Activated CD8-positive, alpha-beta memory T cell treated with anti-CD3 and anti-CD28 coated beads for 36 hours (primary cell): ENCODE data around the gene NT5DC3. TPM values are rescaled to one million over a fixed set of nuclear protein-coding genes. Genes with fewer than 3 reads are reported as not detected.

Source experiments
- CTCF ChIA-PET: fragments of 350-600 bp; sonication (Branson Sonifier 250); formaldehyde crosslinking; loops from one replicate; lab custom pipeline; 2021; ENCODE audit warnings: antibody characterized with exemption; lab: Charles Lee
- POLR2A ChIA-PET: fragments of 350-600 bp; sonication (Branson Sonifier 250); formaldehyde crosslinking; loops from one replicate; lab custom pipeline; 2021; ENCODE audit warnings: antibody characterized with exemption; lab: Charles Lee
- total RNA-seq, 2 experiments: library from RNA; stranded (reverse); gene quantifications; one replicate each; pipeline ENCODE4 v1.2.3, GENCODE V29; 2021

Gene NT5DC3
- total RNA-seq, 2 experiments from 2014 or later: 12.3 to 12.7 TPM

GRCh38 chr12:103799504-103799856 lies 41.6 kb downstream of the NT5DC3 start:
- CTCF ChIA-PET: no interaction called here
- POLR2A ChIA-PET: no interaction called here

DNA sequence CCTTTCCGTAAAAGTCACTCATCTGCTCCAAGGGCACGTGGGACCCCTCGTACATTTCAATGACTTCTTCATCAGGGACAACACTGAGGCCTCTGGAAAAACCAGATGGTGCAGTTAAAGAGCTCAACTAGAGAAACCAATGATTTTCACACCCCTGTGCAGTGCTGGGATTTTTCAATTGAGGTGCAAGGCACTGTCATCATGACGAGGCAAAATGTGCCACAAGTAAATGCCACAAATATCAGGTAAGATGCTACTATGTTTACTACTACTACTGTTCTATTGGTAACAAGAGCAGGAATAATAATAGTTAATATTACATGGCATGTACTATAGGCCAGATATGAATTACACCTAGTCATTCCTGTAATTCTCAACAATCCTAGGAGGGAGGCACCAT lies 42.4 kb downstream of the NT5DC3 start:
- CTCF ChIA-PET: no interaction called here
- POLR2A ChIA-PET: no interaction called here

GRCh38 chr12:103794309-103795213 lies 46.5 kb downstream of the NT5DC3 start:
- ChIA-PET POLR2A (no interaction called here), CTCF (no interaction called here)

DNA sequence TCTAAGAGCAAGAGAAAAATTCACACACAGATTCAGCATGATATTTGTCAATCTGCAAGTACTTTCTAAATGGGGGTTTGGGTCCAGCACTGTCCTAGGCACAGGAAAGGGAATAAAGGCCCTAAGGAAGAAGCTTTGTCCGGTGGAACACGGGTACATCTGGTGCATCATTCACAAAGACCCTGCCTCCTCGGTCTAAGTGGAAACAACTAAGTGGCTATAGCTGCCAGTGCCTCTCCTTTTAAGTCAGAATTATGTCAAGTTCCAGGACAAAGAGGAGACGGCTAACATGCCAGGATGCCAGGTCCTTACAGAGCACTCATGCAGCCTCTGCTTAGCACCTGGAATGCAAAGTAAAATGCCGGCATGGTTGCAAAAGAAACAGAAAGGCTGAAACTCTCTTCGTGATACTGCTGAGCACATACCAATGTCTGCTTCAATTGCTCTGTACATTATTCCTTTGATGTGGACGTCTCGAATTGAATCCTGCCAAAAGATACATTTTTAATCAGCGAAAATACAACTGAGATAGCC lies 47.5 kb downstream of the NT5DC3 start:
- ChIA-PET POLR2A (no interaction called here), CTCF (no interaction called here)

DNA sequence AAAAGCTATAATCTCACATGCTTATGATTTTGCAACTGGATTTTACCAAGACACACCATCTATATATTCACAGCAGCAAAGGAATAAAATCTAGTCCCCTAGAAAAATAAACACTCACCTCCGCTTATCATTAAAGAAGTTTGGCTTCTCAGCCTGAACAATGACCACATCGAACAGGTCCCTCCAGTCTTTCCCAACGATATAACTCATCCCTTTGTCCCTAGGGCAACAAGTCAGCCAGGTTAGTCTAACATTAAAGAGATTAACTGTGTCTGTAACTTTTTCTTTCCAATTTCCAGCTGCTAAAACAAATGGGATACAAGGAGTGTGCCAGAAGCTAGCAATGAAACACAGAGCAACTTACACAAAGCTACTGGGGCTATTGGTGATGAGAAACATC lies 48.0 kb downstream of the NT5DC3 start:
- ChIA-PET POLR2A (no interaction called here), CTCF (no interaction called here)

DNA sequence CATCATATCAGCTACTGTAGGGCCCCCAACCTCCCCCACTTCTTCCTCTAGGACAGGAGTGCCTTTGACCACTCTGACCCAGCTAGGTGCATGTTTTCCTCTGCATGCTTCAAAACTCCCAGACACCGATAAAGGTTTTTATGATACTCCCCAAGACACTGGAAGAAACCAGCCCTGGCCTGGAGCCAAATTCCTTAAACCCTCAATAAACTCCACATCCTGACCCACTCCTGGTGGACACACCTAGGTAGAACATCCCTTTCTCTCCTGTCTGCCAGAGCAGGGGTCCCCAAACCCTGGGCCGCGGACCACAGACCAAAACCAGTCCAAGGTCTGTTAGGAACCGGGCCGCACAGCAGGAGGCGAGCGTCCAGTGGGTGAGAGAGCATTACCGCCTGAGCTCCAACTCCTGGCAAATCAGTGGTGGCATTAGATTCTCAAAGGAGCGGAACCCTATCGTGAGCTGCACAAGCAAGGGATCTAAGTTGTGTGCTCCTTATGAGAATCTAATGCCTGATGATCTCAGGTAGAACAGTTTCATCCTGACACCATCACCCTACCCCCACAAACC lies 49.6 kb downstream of the NT5DC3 start:
- CTCF ChIA-PET: no interaction called here
- POLR2A ChIA-PET: no interaction called here

DNA sequence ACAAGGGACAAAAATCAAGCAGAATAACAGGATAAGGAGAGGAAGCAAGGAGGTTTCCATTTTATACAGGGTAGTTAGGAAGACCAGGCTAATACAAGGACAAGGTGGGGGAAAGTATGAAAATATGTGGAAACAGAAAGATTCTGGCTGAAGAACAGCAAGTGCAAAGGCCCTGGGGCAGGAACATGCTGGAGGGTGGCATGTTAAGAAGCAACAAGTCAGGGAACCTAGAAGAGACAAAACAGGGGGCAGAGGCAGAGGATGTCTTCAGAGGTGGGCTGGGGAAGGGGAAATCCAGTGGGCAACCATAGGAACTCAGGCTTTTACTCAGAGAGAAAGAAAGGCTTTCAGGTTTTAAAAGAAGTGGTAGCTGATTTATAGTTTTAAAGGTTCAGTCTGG lies 54.8 kb downstream of the NT5DC3 start:
- ChIA-PET POLR2A (no interaction called here), CTCF (interaction anchor here (0.6 kb wide), 1 partner anchor 30 kb away, joined by 3 read pairs; no protein-coding TSS in a partner anchor)

GRCh38 chr12:103785243-103786031 lies 55.6 kb downstream of the NT5DC3 start:
- ChIA-PET POLR2A (interaction anchor here (0.7 kb wide), 1 partner anchor 806 kb away, joined by 5 read pairs; no protein-coding TSS in a partner anchor), CTCF (no interaction called here)

DNA sequence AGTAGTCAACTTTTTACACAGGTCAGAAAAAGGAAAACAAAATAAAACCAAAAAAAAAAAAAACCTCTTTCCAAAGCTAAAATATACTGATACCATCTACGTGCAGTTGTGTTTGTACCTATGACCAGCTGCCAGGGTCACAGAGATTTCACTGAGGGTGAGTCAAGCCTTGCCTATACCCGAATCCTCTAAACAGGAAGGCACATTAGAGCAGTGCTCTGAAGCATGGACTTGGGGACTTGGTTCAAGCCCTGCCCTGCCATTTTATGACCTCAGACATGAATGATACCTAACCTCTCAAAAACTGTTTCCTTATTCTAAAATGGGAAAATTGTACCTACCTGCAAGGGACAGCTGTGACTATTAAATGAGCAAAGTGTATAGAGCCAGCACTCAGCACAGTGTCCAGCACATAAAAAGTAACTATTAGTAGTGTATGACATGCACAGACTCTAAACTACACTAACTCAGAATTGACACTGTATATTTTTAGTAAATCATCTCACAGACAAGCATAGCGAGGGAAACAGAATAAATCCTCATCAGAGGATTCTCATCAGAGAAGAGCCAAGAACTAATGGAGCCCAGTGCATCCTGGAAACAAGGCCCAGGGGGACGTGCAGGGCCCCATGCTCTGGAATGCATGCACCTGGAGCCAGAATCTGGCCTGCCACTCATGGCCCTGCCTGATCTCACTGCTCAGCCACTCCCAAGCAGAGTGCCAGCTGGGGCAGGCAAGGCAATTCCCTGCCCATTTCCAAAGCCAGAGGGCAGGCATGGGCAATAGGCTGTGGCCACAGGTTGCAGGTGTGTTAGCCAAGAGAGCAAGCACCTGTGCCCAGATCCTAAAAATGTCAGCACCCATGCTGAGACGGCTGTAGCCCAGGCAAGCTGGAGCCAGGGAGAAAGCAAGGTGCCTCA lies 57.0 kb downstream of the NT5DC3 start:
- ChIA-PET POLR2A (no interaction called here), CTCF (no interaction called here)

DNA sequence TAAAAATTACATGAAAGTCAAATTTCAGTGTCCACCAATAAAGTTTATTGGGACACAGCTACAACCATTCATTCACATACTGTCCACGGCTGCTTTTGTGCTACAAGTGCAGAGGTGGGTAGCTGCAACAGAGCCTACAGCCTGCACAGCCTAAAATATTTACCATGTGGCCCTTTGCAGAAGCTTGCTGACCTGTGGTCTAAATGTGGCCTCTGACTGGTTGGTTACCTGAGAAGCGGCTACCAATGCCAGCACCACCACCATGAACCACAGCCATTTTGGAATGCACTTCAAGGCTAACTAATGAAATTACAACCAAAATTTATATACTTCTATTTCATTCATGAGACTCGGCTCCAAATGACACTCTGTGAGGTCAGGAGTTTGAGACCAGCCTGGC lies 58.6 kb downstream of the NT5DC3 start:
- ChIA-PET POLR2A (no interaction called here), CTCF (no interaction called here)

DNA sequence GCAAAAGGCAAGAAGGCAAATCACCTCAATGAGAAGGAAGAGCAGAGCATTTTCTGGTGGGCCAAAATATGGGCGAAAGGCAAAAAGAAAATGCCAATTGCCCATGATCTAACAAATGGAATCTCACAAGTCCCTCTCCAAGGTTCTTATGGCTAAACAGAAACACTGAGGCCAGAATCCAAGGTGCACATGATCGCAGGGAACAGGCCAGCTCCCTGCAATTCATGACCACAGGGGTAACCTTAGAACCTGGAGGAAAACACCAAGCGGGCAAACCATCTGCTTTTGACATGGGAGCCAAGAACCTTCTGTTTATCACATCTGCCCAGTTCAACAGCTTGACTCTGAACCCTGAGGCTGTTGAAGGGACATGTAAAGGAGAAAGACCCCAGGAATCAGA lies 60.0 kb downstream of the NT5DC3 start:
- CTCF ChIA-PET: no interaction called here
- POLR2A ChIA-PET: no interaction called here

GRCh38 chr12:103780093-103780440 lies 61.0 kb downstream of the NT5DC3 start:
- POLR2A ChIA-PET: no interaction called here
- CTCF ChIA-PET: no interaction called here

DNA sequence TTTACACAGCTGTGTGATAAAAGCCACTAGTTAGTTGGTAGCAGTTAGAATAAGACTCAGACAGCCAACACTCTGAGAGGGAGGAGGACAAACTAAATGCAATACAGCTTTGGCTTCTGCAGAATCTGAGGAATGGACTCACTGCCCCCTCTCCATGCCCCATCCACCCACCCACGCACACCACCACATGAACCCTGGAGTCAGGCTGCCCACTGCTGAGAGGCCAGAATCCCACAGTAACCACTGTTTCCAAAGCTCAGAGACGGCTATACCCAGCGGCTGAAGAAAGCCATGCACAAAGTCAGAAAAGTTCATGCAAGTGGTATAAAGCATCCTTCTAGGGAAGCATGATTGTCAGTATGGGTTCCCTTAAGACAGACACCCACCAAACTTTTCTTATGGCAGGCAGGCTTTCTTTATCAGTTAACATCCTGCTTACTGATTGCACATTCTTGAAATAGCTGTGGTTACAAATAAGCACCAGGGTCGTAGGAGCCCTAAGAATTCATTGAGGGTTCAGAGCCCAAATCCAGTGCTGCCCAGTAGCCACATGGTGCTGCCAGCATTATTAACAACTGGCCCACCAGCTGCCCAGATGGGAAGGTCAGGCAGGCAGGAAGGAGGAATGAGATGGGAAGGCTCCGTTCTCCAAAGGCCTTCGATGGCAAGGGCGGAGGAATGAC lies 61.5 kb downstream of the NT5DC3 start:
- CTCF ChIA-PET: no interaction called here
- POLR2A ChIA-PET: no interaction called here

DNA sequence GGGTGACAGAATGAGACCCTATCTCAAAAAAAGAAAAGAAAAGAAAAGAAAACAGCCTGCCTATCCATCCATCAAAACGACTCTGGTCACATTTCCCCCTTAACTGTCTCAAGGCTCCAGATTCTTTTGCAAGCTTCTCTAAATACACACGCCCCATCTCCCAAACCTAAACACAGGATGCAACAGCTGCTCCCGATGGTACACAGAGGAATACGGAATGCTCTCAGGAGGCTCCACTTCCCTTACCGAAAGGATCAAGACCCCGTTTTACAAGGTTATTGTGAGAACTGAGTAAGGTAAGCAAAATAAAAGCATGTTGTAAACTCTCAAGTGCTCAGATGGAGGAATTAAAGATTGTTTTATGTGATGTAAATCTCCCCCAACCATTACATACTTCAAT lies 62.3 kb downstream of the NT5DC3 start:
- POLR2A ChIA-PET: no interaction called here
- CTCF ChIA-PET: no interaction called here

DNA sequence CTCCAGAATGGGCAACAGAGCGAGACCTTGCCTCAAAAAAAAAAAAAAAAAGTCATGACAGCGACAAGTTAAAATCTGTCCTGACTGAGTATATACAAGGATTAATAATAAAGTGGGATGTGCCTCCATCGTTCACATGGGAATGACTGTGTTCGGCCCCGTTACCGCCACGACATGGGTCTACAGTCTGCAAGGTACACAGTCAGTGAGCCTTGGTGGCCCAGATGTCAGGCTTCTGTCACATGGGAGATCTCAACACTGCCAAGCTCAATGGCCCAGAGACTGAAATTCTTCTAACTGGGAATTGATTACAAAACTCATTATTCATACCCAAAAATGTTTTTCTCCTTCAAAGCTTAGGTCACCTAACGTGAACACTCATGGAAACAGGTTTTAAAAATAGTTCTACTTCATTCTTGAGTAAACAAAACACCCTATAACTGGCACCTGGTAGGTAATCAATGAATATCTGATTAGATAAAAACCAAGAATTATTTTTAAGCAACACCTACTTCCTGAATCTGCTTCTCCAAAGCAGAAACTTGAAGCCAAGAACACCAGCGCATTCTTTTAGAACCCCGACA lies 66.0 kb downstream of the NT5DC3 start:
- CTCF ChIA-PET: interaction anchor here (0.7 kb wide), 2 partner anchors 24 to 142 kb away, joined by 3 to 4 read pairs; no protein-coding TSS in a partner anchor

DNA sequence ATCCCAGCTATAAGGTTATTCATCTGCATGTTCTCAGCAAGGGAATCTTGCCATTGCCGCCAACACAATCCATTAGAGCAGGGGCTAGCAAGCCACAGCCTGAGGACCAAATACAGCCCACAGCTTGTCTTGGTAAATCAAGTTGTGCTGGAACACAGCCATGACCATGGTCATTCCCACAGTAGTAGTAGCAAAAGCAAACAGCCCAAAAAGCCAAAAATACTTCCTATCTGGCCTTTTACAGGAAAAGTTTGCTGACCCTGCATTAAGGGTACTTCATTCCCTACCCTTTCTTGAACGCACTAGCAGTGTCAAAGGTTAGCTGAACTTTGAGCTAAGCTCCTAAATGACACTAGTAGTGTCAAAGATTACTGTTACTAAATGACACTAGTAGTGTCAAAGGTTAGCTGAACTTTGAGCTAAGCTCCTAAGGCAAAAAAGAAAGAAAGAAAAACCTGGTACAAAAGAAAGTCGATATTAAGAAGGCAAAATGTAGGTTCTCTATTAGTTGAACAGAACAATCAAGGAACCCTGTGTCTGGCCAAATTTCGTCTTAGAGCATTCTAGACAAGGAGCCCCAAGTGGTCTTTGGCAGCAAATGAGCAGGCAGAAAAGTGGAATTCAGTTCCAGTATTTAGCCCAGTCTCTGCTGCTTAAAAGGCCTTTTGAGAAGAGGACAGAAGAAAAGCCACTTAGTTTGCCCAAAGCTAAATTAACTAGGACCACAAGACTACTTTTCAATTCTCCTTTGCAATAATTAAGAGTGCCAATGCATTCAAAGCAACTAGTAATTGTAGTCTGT lies 67.7 kb downstream of the NT5DC3 start:
- CTCF ChIA-PET: no interaction called here
- POLR2A ChIA-PET: no interaction called here

More for the DNA sequence above, 66.0 kb downstream of the NT5DC3 start:
- POLR2A ChIA-PET: no interaction called here

- ChIA-PET CTCF (no interaction called here), POLR2A (no interaction called here)
Observed at GRCh38 chr12:103772367-103773108, 68.5 kb downstream of the NT5DC3 start.
